ENCODE results near the gene CNTNAP2. TPM values are rescaled to one million over a fixed set of nuclear protein-coding genes. Genes with fewer than 3 reads are reported as not detected.

Gene CNTNAP2
- total RNA-seq, 1 experiment from 2014 or later, result 42.5 TPM

GRCh38 chr7:147569116-147569913 lies 1452.7 kb downstream of the CNTNAP2 start:
- H3K36me3 ChIP-seq (ENCODE audit: control insufficient read depth, insufficient read depth, low read length), result no peaks in the 10 kb centered on the region
- no peak for DNase-seq
- intact Hi-C loops (cut with micrococcal nuclease; ENCODE audit: unreplicated experiment), result loop anchor here (10.0 kb wide), 1 partner anchor 155 kb away; no protein-coding TSS in a partner anchor
- Mint-ChIP-seq H3K27me3 (ENCODE audit: insufficient read depth, unreplicated experiment) (no peaks in the 10 kb centered on the region), H3K27ac (ENCODE audit: unreplicated experiment) (no peak overlapping the region), H3K9me3 (ENCODE audit: unreplicated experiment) (no peaks in the 10 kb centered on the region), H3K36me3 (ENCODE audit: insufficient read depth, unreplicated experiment) (no peaks in the 10 kb centered on the region), H3K4me1 (ENCODE audit: low read depth, unreplicated experiment) (no peaks in the 10 kb centered on the region), H3K4me3 (ENCODE audit: unreplicated experiment) (no peak overlapping the region)
- no peaks in the 10 kb centered on the region for H3K4me1 ChIP-seq
- no TSS peak for BruUV-seq (replicated peaks)
- ChIA-PET CTCF (no interaction called here), POLR2A (no interaction called here)
- no peak for TF ChIP-seq CTCF (IDR thresholded peaks at IDR 0.05; ENCODE audit: insufficient read depth in 1 of 2, low read depth in 1 of 2, low read length in 1 of 2, severe bottlenecking in 1 of 2, unreplicated experiment in 1 of 2)
- no peaks in the 10 kb centered on the region for H3K9me3 ChIP-seq
- no peak overlapping the region for H3K4me3 ChIP-seq (ENCODE audit: low read depth, low read length)
- H3K27me3 ChIP-seq (replicated peaks; ENCODE audit: control insufficient read depth, insufficient read depth, low read length), result no peaks in the 10 kb centered on the region

GRCh38 chr7:147570390-147570789 lies 1453.8 kb downstream of the CNTNAP2 start:
- ChIA-PET CTCF (no interaction called here), POLR2A (no interaction called here)
- Mint-ChIP-seq H3K4me3 (ENCODE audit: unreplicated experiment) (no peak overlapping the region), H3K36me3 (ENCODE audit: insufficient read depth, unreplicated experiment) (no peaks in the 10 kb centered on the region), H3K4me1 (ENCODE audit: low read depth, unreplicated experiment) (no peaks in the 10 kb centered on the region), H3K27ac (ENCODE audit: unreplicated experiment) (no peak overlapping the region), H3K9me3 (ENCODE audit: unreplicated experiment) (no peaks in the 10 kb centered on the region), H3K27me3 (ENCODE audit: insufficient read depth, unreplicated experiment) (no peaks in the 10 kb centered on the region)
- H3K4me3 ChIP-seq (ENCODE audit: low read depth, low read length), result no peak overlapping the region
- no TSS peak for BruUV-seq (replicated peaks)
- intact Hi-C loops (cut with micrococcal nuclease; ENCODE audit: unreplicated experiment), result no loop called here
- no peaks in the 10 kb centered on the region for H3K27me3 ChIP-seq (replicated peaks; ENCODE audit: control insufficient read depth, insufficient read depth, low read length)
- no peaks in the 10 kb centered on the region for H3K9me3 ChIP-seq
- no peak for TF ChIP-seq CTCF (IDR thresholded peaks at IDR 0.05; ENCODE audit: insufficient read depth in 1 of 2, low read depth in 1 of 2, low read length in 1 of 2, severe bottlenecking in 1 of 2, unreplicated experiment in 1 of 2)
- H3K4me1 ChIP-seq, result no peaks in the 10 kb centered on the region
- DNase-seq, result no peak
- no peaks in the 10 kb centered on the region for H3K36me3 ChIP-seq (ENCODE audit: control insufficient read depth, insufficient read depth, low read length)

GRCh38 chr7:147571436-147572185 lies 1455.0 kb downstream of the CNTNAP2 start:
- Mint-ChIP-seq H3K4me3 (ENCODE audit: unreplicated experiment) (no peak overlapping the region), H3K9me3 (ENCODE audit: unreplicated experiment) (no peaks in the 10 kb centered on the region), H3K27me3 (ENCODE audit: insufficient read depth, unreplicated experiment) (no peaks in the 10 kb centered on the region), H3K4me1 (ENCODE audit: low read depth, unreplicated experiment) (no peaks in the 10 kb centered on the region), H3K36me3 (ENCODE audit: insufficient read depth, unreplicated experiment) (no peaks in the 10 kb centered on the region), H3K27ac (ENCODE audit: unreplicated experiment) (no peak overlapping the region)
- BruUV-seq (replicated peaks), result no TSS peak
- intact Hi-C loops (cut with micrococcal nuclease; ENCODE audit: unreplicated experiment), result no loop called here
- Histone ChIP-seq H3K9me3 (no peaks in the 10 kb centered on the region), H3K4me1 (no peaks in the 10 kb centered on the region), H3K4me3 (ENCODE audit: low read depth, low read length) (no peak overlapping the region), H3K36me3 (ENCODE audit: control insufficient read depth, insufficient read depth, low read length) (no peaks in the 10 kb centered on the region), H3K27me3 (replicated peaks; ENCODE audit: control insufficient read depth, insufficient read depth, low read length) (no peaks in the 10 kb centered on the region)
- TF ChIP-seq CTCF (IDR thresholded peaks at IDR 0.05; ENCODE audit: insufficient read depth in 1 of 2, low read depth in 1 of 2, low read length in 1 of 2, severe bottlenecking in 1 of 2, unreplicated experiment in 1 of 2), result no peak
- no peak for DNase-seq
- ChIA-PET CTCF (interaction anchor here (0.5 kb wide), 2 partner anchors 49 to 236 kb away, joined by 5 read pairs; no protein-coding TSS in a partner anchor), POLR2A (no interaction called here)

Data from Caco-2 (cell line).